GM12878 (cell line): ENCODE data around the gene CMTM1. TPM values are rescaled to one million over a fixed set of nuclear protein-coding genes. Genes with fewer than 3 reads are reported as not detected.

Experiments
- ATAC-seq: fragments of 200-7000 bp; cut with Tn5 transposase; 3 replicates; pipeline ENCODE4 v1.9.1; 2020; ENCODE audit warnings: mild to moderate bottlenecking, moderate library complexity
- BruUV-seq: library from RNA; stranded (reverse); fragments of 400-500 nt; replicated peaks from 2 replicates; lab custom pipeline; 2021; lab: Mats Ljungman, UMichigan
- CTCF ChIA-PET: fragments of 300-600 bp; sonication (Branson Sonifier 250); formaldehyde crosslinking; extraction: SDS; loops from one replicate; lab custom pipeline; 2021; ENCODE audit warnings: inconsistent platforms; lab: Yijun Ruan, JAX
- POLR2A ChIA-PET: fragments of 350-600 bp; formaldehyde crosslinking; extraction: SDS; loops from one replicate; lab custom pipeline; 2021; ENCODE audit warnings: inconsistent platforms; lab: Charles Lee
- RAD21 ChIA-PET: fragments of 300-600 bp; sonication (Branson Sonifier 250); formaldehyde crosslinking; loops from one replicate; lab custom pipeline; 2023; ENCODE audit warnings: antibody characterized with exemption; ENCODE audit not compliant: unreplicated experiment; lab: Charles Lee
- SMC1A ChIA-PET: fragments of 300-600 bp; sonication (Branson Sonifier 250); formaldehyde crosslinking; loops from one replicate; lab custom pipeline; 2023; ENCODE audit not compliant: unreplicated experiment, uncharacterized antibody; lab: Charles Lee
- DNase-seq: peaks from one replicate; pipeline ENCODE4 v3.0.0-alpha.2; 2011; ENCODE audit warnings: low read depth, low spot score
- FAIRE-seq: peaks from 3 replicates; lab custom pipeline; 2011; peaks lifted over from hg19 to GRCh38; lab: Jason Lieb, UNC
- H2AFZ ChIP-seq: 2 replicates; pipeline ENCODE4 v1.6.0; 2011; ENCODE audit warnings: low read depth, low read length, control low read depth; ENCODE audit not compliant: control insufficient read depth
- H3K27ac ChIP-seq: 2 replicates; pipeline ENCODE4 v1.5.1; 2011; ENCODE audit warnings: control low read depth; ENCODE audit not compliant: control insufficient read depth, insufficient read depth
- H3K27me3 ChIP-seq, 2 experiments: replicated peaks in 1 of 2; 2 replicates each; pipeline versions ENCODE4 v1.6.0 to v1.6.1; 2011; ENCODE audit warnings: low read length in 1 of 2; ENCODE audit not compliant: control insufficient read depth in 2 of 2, insufficient read depth in 2 of 2
- H3K36me3 ChIP-seq, 2 experiments: 2 replicates each; pipeline ENCODE4 v1.5.1; 2011; ENCODE audit warnings: low read length in 1 of 2; ENCODE audit not compliant: control insufficient read depth in 2 of 2, insufficient read depth in 2 of 2
- H3K4me1 ChIP-seq: 2 replicates; pipeline ENCODE4 v1.6.1; 2011; ENCODE audit warnings: mild to moderate bottlenecking, low read length, moderate library complexity, mixed read lengths; ENCODE audit not compliant: control insufficient read depth, insufficient read depth
- H3K4me2 ChIP-seq: 2 replicates; pipeline ENCODE4 v1.6.0; 2011; ENCODE audit warnings: control low read depth; ENCODE audit not compliant: control insufficient read depth, insufficient read depth
- H3K4me3 ChIP-seq: fragments of 200-600 bp; sonication (generic); 2 replicates; pipeline ENCODE4 v1.5.1; 2016
- H3K79me2 ChIP-seq: 2 replicates; pipeline ENCODE4 v1.6.0; 2011; ENCODE audit warnings: low read length; ENCODE audit not compliant: control insufficient read depth, insufficient read depth
- H3K9ac ChIP-seq: 2 replicates; pipeline ENCODE4 v1.8.0; 2011; ENCODE audit warnings: low read length, control low read depth, mixed read lengths; ENCODE audit not compliant: control insufficient read depth, insufficient read depth
- H3K9me3 ChIP-seq: replicated peaks from 3 replicates; pipeline ENCODE4 v1.5.1; 2011; ENCODE audit warnings: mild to moderate bottlenecking, low read length; ENCODE audit not compliant: control insufficient read depth, insufficient read depth
- H4K20me1 ChIP-seq: 2 replicates; pipeline ENCODE4 v1.6.0; 2011; ENCODE audit not compliant: control insufficient read depth, insufficient read depth
- BCLAF1 ChIP-seq: fragments of 450-650 bp; IDR thresholded peaks from 2 replicates; pipeline ENCODE4 v1.6.1; 2017; ENCODE audit warnings: antibody characterized with exemption, mild to moderate bottlenecking, moderate library complexity
- ESRRA ChIP-seq: IDR thresholded peaks from 2 replicates; pipeline ENCODE4 v1.6.1; 2012; ENCODE audit warnings: mild to moderate bottlenecking, low read length, improper control_type of control experiment
- HDAC2 ChIP-seq: fragments of 200-600 bp; sonication (generic); IDR thresholded peaks from 2 replicates; pipeline ENCODE4 v1.6.1; 2017
- HSF1 ChIP-seq: fragments of 150-350 bp; IDR thresholded peaks from 2 replicates; pipeline ENCODE4 v1.6.1; 2014; ENCODE audit warnings: mild to moderate bottlenecking, low read depth, low read length
- KLF5 ChIP-seq: fragments of 450-650 bp; IDR thresholded peaks from 2 replicates; pipeline ENCODE4 v1.6.1; 2014; ENCODE audit warnings: mild to moderate bottlenecking; ENCODE audit not compliant: partially characterized antibody
- MYB ChIP-seq: fragments of 150-350 bp; IDR thresholded peaks from 2 replicates; pipeline ENCODE4 v1.6.1; 2014; ENCODE audit warnings: mild to moderate bottlenecking, low read depth, low read length, borderline replicate concordance
- RBBP5 ChIP-seq: fragments of 200-600 bp; sonication (generic); conservative IDR thresholded peaks from 2 replicates; pipeline ENCODE4 v1.6.1; 2016
- SUZ12 ChIP-seq: fragments of 200-600 bp; sonication (generic); IDR thresholded peaks from one replicate; pipeline ENCODE4 v1.6.1; 2018; ENCODE audit warnings: antibody characterized with exemption, mild to moderate bottlenecking; ENCODE audit not compliant: unreplicated experiment
- ZNF217 ChIP-seq: fragments of 450-650 bp; IDR thresholded peaks from 2 replicates; pipeline ENCODE4 v1.6.1; 2017; ENCODE audit warnings: antibody characterized with exemption, mild to moderate bottlenecking
- ZZZ3 ChIP-seq: IDR thresholded peaks from 2 replicates; pipeline ENCODE4 v1.6.1; 2011; ENCODE audit warnings: low read depth; ENCODE audit not compliant: control insufficient read depth, insufficient read length
- WGBS: methylation state at CpG from one replicate; pipeline ENCODE4 v1.1.6; 2016; ENCODE audit warnings: low lambda C conversion rate; ENCODE audit not compliant: insufficient replicate concordance, insufficient coverage; ENCODE audit errors: missing lambda C conversion rate; 5-methylcytosine and 5-hydroxymethylcytosine counted together
- in situ Hi-C: fragments of 300-500 bp; cut with MboI; formaldehyde crosslinking; loops from 9 replicates; pipeline ENCODE4 v1.14.3; 2018; ENCODE audit warnings: mixed read lengths
- intact Hi-C: fragments of 100-400 bp; cut with micrococcal nuclease; formaldehyde crosslinking; loops from one replicate; pipeline ENCODE4 v1.14.2; 2022; ENCODE audit not compliant: unreplicated experiment
- polyA plus RNA-seq, 11 experiments: library from polyadenylated mRNA; depleted of rRNA in 4 of 11; unstranded in 6 of 11; stranded (reverse) in 5 of 11; fragments of >200 nt; fragmentation: Nextera tagmentation in 4 of 11; fragmentation: Illumina TruSeq in 1 of 11; extraction: Ambion mirVana in 4 of 11; extraction: Trizol in 1 of 11; gene quantifications; 1 replicate in 1 of 11; 2 replicates in 10 of 11; pipeline versions ENCODE4 v1.2.1 to v1.2.3, GENCODE V29; 2011 to 2016; ENCODE audit warnings: inconsistent platforms in 2 of 11, missing spikeins in 2 of 11, low read depth in 1 of 11
- total RNA-seq, 4 experiments: library from RNA; depleted of rRNA in 3 of 4; stranded (reverse); fragments of >200 nt in 3 of 4; fragmentation: Illumina TruSeq in 1 of 4; extraction: Trizol in 1 of 4; gene quantifications; 2 replicates each; pipeline versions ENCODE4 v1.2.1 to v1.2.3, GENCODE V29; 2013 to 2021

The CMTM1 gene
- total and polyA plus RNA-seq, 10 of the 15 experiments (the other 5 are each of a cell fraction or from before 2014, with no cell fraction given) = 0.09 to 3.0 (median 1.4) TPM; not detected in 2

GRCh38 chr16:66528294-66528693, 37.9 kb upstream of the CMTM1 start:
- Histone ChIP-seq H3K4me1 (peaks cover 22% of the 10 kb centered on the region), H3K27ac (no peak overlapping the region), H3K36me3 (peaks cover 0 to 5% of the 10 kb centered on the region in 2 experiments; a peak in 1 of 4 replicates), H3K9me3 (no peaks in the 10 kb centered on the region), H3K27me3 (no peaks in the 10 kb centered on the region), H4K20me1 (no peaks in the 10 kb centered on the region), H3K4me3 (no peak overlapping the region), H2AFZ (no peak overlapping the region), H3K9ac (no peak overlapping the region), H3K79me2 (no peaks in the 10 kb centered on the region), H3K4me2 (no peak overlapping the region)
- SMC1A ChIA-PET = interaction anchor here (1.0 kb wide), 2 partner anchors 10 to 1734 kb away, joined by 3 read pairs; no protein-coding TSS in a partner anchor
- CTCF ChIA-PET = no interaction called here
- ATAC-seq = no peak
- in situ Hi-C loops = loop anchor here (25.0 kb wide), 1 partner anchor 509 kb away; the partner anchor contains the start of gene CBFB
- no peak for TF ChIP-seq RBBP5
- no TSS peak for BruUV-seq
- POLR2A ChIA-PET = no interaction called here
- no peak for FAIRE-seq
- WGBS = 83% methylated on average over 5 of the region's 5 CpGs
- intact Hi-C loops = no loop called here
- RAD21 ChIA-PET = no interaction called here
- DNase-seq = no peak

- no peaks in the 10 kb centered on the region for H3K27me3 ChIP-seq
- no peak overlapping the region for H3K9ac ChIP-seq
- H3K79me2 ChIP-seq = no peaks in the 10 kb centered on the region
- intact Hi-C loops (no loop called here), in situ Hi-C loops (loop anchor here (25.0 kb wide), 1 partner anchor 508 kb away; the partner anchor contains the start of gene CBFB)
- WGBS = 5% methylated on average over 6 of the region's 6 CpGs
- no peak for FAIRE-seq
- RAD21 ChIA-PET = no interaction called here
- H3K4me2 ChIP-seq = no peak overlapping the region
- H3K9me3 ChIP-seq = no peaks in the 10 kb centered on the region
- TF ChIP-seq BCLAF1 = no peak
- TF ChIP-seq ESRRA = no peak
- no peak for TF ChIP-seq KLF5
- no peak for TF ChIP-seq SUZ12
- no peak for TF ChIP-seq ZNF217
- no peak for TF ChIP-seq MYB
- TF ChIP-seq HDAC2 = no peak
- no peak for TF ChIP-seq HSF1
- TF ChIP-seq ZZZ3 = no peak
- ATAC-seq = no peak
- H3K4me3 ChIP-seq = no peak overlapping the region
- H3K4me1 ChIP-seq = peaks cover 11% of the 10 kb centered on the region
- POLR2A ChIA-PET = no interaction called here
- CTCF ChIA-PET = interaction anchor here (0.8 to 1.2 kb wide), 2 partner anchors 15 to 19 kb away, joined by 4 to 6 read pairs; no protein-coding TSS in a partner anchor
- DNase-seq = no peak
- H3K36me3 ChIP-seq = peaks cover 0 to 5% of the 10 kb centered on the region in 2 experiments; a peak in 1 of 4 replicates
- H4K20me1 ChIP-seq = no peaks in the 10 kb centered on the region
- H2AFZ ChIP-seq = no peak overlapping the region
- SMC1A ChIA-PET = no interaction called here
- BruUV-seq = no TSS peak
- H3K27ac ChIP-seq = no peak overlapping the region
Measured at GRCh38 chr16:66529475-66529874, 36.8 kb upstream of the CMTM1 start.
